H1 (cell line): ENCODE measurements around the gene MAPT. TPM values are rescaled to one million over a fixed set of nuclear protein-coding genes. Genes with fewer than 3 reads are reported as not detected.

Experiments used
- CTCF ChIA-PET: fragments of 300-600 bp; sonication (Branson Sonifier 250); formaldehyde crosslinking; loops from one replicate; lab custom pipeline; 2021; ENCODE audit not compliant: partially characterized antibody; lab: Charles Lee
- POLR2A ChIA-PET: fragments of 300-600 bp; sonication (Branson Sonifier 250); formaldehyde crosslinking; loops from one replicate; lab custom pipeline; 2021; ENCODE audit warnings: inconsistent platforms; ENCODE audit not compliant: partially characterized antibody; lab: Charles Lee
- DNase-seq, 2 experiments: peaks; one replicate each; pipeline versions ENCODE4 v3.0.0 to v3.0.0-alpha.2; 2010 to 2022; ENCODE audit warnings: low spot score in 2 of 2, low read depth in 1 of 2, mixed read lengths in 1 of 2
- FAIRE-seq: peaks from 2 replicates; lab custom pipeline; 2011; peaks lifted over from hg19 to GRCh38; lab: Jason Lieb, UNC
- H2AFZ ChIP-seq: 2 replicates; pipeline ENCODE4 v1.8.1; 2012; ENCODE audit warnings: low read length, inconsistent platforms
- H2AK5ac ChIP-seq: 2 replicates; pipeline ENCODE4 v1.6.1; 2013; ENCODE audit warnings: low read depth, low read length
- H2BK120ac ChIP-seq: replicated peaks from 2 replicates; pipeline ENCODE3; 2013; ENCODE audit warnings: low read depth, low read length, inconsistent platforms
- H2BK12ac ChIP-seq: 2 replicates; pipeline ENCODE4 v1.6.1; 2013; ENCODE audit warnings: low read depth, low read length
- H2BK15ac ChIP-seq: 2 replicates; pipeline ENCODE4 v1.6.1; 2013; ENCODE audit warnings: low read length
- H2BK20ac ChIP-seq: 2 replicates; pipeline ENCODE4 v1.6.1; 2013; ENCODE audit warnings: low read length
- H2BK5ac ChIP-seq: 2 replicates; pipeline ENCODE4 v1.6.1; 2013; ENCODE audit warnings: low read depth, low read length
- H3K14ac ChIP-seq: 2 replicates; pipeline ENCODE4 v1.6.1; 2013; ENCODE audit warnings: inconsistent platforms; ENCODE audit not compliant: insufficient read length
- H3K18ac ChIP-seq: 2 replicates; pipeline ENCODE4 v1.6.1; 2013; ENCODE audit warnings: low read length; ENCODE audit errors: extremely low read depth
- H3K23ac ChIP-seq: 2 replicates; pipeline ENCODE4 v1.6.1; 2013; ENCODE audit warnings: inconsistent platforms; ENCODE audit not compliant: insufficient read length
- H3K23me2 ChIP-seq: 2 replicates; pipeline ENCODE4 v1.6.1; 2013; ENCODE audit warnings: low read depth, low read length
- H3K27ac ChIP-seq: 2 replicates; pipeline ENCODE4 v1.6.1; 2011; ENCODE audit warnings: low read depth, low read length, inconsistent platforms
- H3K27me3 ChIP-seq, 4 experiments: replicated peaks in 1 of 4; 1 replicate in 1 of 4; 2 replicates in 3 of 4; pipeline versions ENCODE4 v1.6.1 to v1.8.1; 2011 to 2013; ENCODE audit warnings: low read length in 3 of 4, mild to moderate bottlenecking in 3 of 4, inconsistent platforms in 2 of 4, mixed read lengths in 2 of 4, moderate library complexity in 1 of 4; ENCODE audit not compliant: control insufficient read depth in 3 of 4, insufficient read depth in 3 of 4; ENCODE audit errors: extremely low read depth in 1 of 4
- H3K36me3 ChIP-seq, 4 experiments: 2 replicates each; pipeline versions ENCODE4 v1.6.1 to v1.8.1; 2011 to 2013; ENCODE audit warnings: mild to moderate bottlenecking in 4 of 4, low read length in 3 of 4, moderate library complexity in 2 of 4, control low read depth in 1 of 4, inconsistent platforms in 1 of 4; ENCODE audit not compliant: insufficient read depth in 4 of 4, control insufficient read depth in 2 of 4
- H3K4ac ChIP-seq: replicated peaks from 2 replicates; pipeline ENCODE3; 2013; ENCODE audit warnings: low read length, low read depth, mixed read lengths, inconsistent platforms; ENCODE audit not compliant: insufficient read length
- H3K4me1 ChIP-seq, 4 experiments: replicated peaks in 1 of 4; 1 replicate in 1 of 4; 2 replicates in 3 of 4; pipeline versions ENCODE4 v1.6.1 to v1.8.1; 2011 to 2013; ENCODE audit warnings: low read length in 3 of 4, inconsistent platforms in 2 of 4, mixed read lengths in 1 of 4; ENCODE audit not compliant: insufficient read depth in 4 of 4, control insufficient read depth in 3 of 4
- H3K4me2 ChIP-seq, 2 experiments: 2 replicates each; pipeline versions ENCODE4 v1.6.1 to v1.8.1; 2011 to 2013; ENCODE audit warnings: low read depth in 2 of 2, low read length in 2 of 2, control low read depth in 1 of 2, inconsistent platforms in 1 of 2, mild to moderate bottlenecking in 1 of 2; ENCODE audit not compliant: insufficient read depth in 1 of 2
- H3K4me3 ChIP-seq, 4 experiments: fragments of 200-600, 300-600 bp in 1 of 4; sonication (generic), shearing (Covaris generic), sonication (Bioruptor Twin) in 1 of 4; 2 replicates each; pipeline versions ENCODE4 v1.5.1 to v1.8.1; 2011 to 2016; ENCODE audit warnings: low read length in 4 of 4, low read depth in 3 of 4, control low read depth in 2 of 4, inconsistent platforms in 2 of 4, mild to moderate bottlenecking in 2 of 4, mixed read lengths in 1 of 4, moderate library complexity in 1 of 4; ENCODE audit not compliant: insufficient read depth in 2 of 4; ENCODE audit errors: extremely low read depth in 1 of 4
- H3K56ac ChIP-seq: replicated peaks from 2 replicates; pipeline ENCODE3; 2013; ENCODE audit warnings: low read depth, mild to moderate bottlenecking, mixed read lengths, low read length, inconsistent platforms; ENCODE audit not compliant: insufficient read length
- H3K79me1 ChIP-seq: 2 replicates; pipeline ENCODE4 v1.6.1; 2013; ENCODE audit warnings: low read depth, low read length, control low read depth
- H3K79me2 ChIP-seq, 2 experiments: 2 replicates each; pipeline versions ENCODE4 v1.6.1 to v1.8.1; 2012 to 2013; ENCODE audit warnings: low read length in 2 of 2, mild to moderate bottlenecking in 2 of 2, inconsistent platforms in 1 of 2; ENCODE audit not compliant: insufficient read depth in 2 of 2, control insufficient read depth in 1 of 2
- H3K9ac ChIP-seq, 4 experiments: replicated peaks in 1 of 4; 1 replicate in 1 of 4; 2 replicates in 3 of 4; pipeline versions ENCODE4 v1.6.1 to v1.8.1; 2011 to 2013; ENCODE audit warnings: low read depth in 3 of 4, low read length in 3 of 4, control low read depth in 2 of 4, mild to moderate bottlenecking in 2 of 4, moderate library complexity in 2 of 4, inconsistent platforms in 1 of 4; ENCODE audit errors: extremely low read depth in 1 of 4
- H3K9me3 ChIP-seq, 2 experiments: 2 replicates each; pipeline versions ENCODE4 v1.6.1 to v1.8.1; 2012 to 2013; ENCODE audit warnings: mild to moderate bottlenecking in 2 of 2, moderate library complexity in 2 of 2, control low read depth in 1 of 2, inconsistent platforms in 1 of 2, low read depth in 1 of 2, low read length in 1 of 2, mixed read lengths in 1 of 2; ENCODE audit not compliant: insufficient read depth in 2 of 2
- H4K20me1 ChIP-seq, 2 experiments: replicated peaks in 1 of 2; 2 replicates each; pipeline versions ENCODE3 to v1.8.1; 2011 to 2013; ENCODE audit warnings: inconsistent platforms in 2 of 2, low read length in 2 of 2, mild to moderate bottlenecking in 1 of 2; ENCODE audit not compliant: insufficient read depth in 2 of 2, control insufficient read depth in 1 of 2
- H4K5ac ChIP-seq: 2 replicates; pipeline ENCODE4 v1.6.1; 2013; ENCODE audit warnings: low read length, low read depth, mixed read lengths, inconsistent platforms; ENCODE audit not compliant: insufficient read length
- H4K8ac ChIP-seq: 2 replicates; pipeline ENCODE4 v1.8.0; 2013; ENCODE audit warnings: mild to moderate bottlenecking, moderate library complexity, low read length, inconsistent platforms; ENCODE audit not compliant: insufficient read depth; ENCODE audit errors: extremely low read depth
- H4K91ac ChIP-seq: replicated peaks from 2 replicates; pipeline ENCODE3; 2013; ENCODE audit warnings: low read length, mixed read lengths, inconsistent platforms; ENCODE audit not compliant: insufficient read length
- CBX8 ChIP-seq: fragments of 300-800, 300-1000 bp; sonication (generic); IDR thresholded peaks from 2 replicates; pipeline ENCODE4 v1.7.1; 2016; ENCODE audit warnings: low read depth, low read length, borderline replicate concordance
- EGR1 ChIP-seq: IDR thresholded peaks from 2 replicates; pipeline ENCODE4 v1.6.1; 2011; ENCODE audit warnings: low read depth, low read length, borderline replicate concordance
- HDAC6 ChIP-seq: IDR thresholded peaks from one replicate; pipeline ENCODE4 v1.7.1; 2012; ENCODE audit warnings: low read depth, mild to moderate bottlenecking, inconsistent platforms, low read length, moderate library complexity
- JUND ChIP-seq: IDR thresholded peaks from 2 replicates; pipeline ENCODE4 v1.6.1; 2011; ENCODE audit warnings: mild to moderate bottlenecking, improper control_type of control experiment, low read length
- KDM4A ChIP-seq: IDR thresholded peaks from one replicate; pipeline ENCODE4 v1.7.1; 2012; ENCODE audit warnings: low read depth, mild to moderate bottlenecking, moderate library complexity, low read length, inconsistent platforms; ENCODE audit not compliant: severe bottlenecking
- MAFK ChIP-seq: IDR thresholded peaks from 2 replicates; pipeline ENCODE4 v1.6.1; 2012; ENCODE audit warnings: low read depth, mild to moderate bottlenecking, improper control_type of control experiment, low read length
- NANOG ChIP-seq: IDR thresholded peaks from 2 replicates; pipeline ENCODE4 v1.6.1; 2011; ENCODE audit warnings: low read length, low read depth, mild to moderate bottlenecking, inconsistent platforms; ENCODE audit not compliant: insufficient read depth, poor library complexity, severe bottlenecking
- NRF1 ChIP-seq: IDR thresholded peaks from 2 replicates; pipeline ENCODE4 v1.6.1; 2011; ENCODE audit warnings: mild to moderate bottlenecking, low read depth, low read length, improper control_type of control experiment
- SIN3A ChIP-seq, 2 experiments: IDR thresholded peaks in 1 of 2; conservative IDR thresholded peaks in 1 of 2; 2 replicates each; pipeline ENCODE4 v1.6.1; 2011 to 2012; ENCODE audit warnings: low read length in 2 of 2, improper control_type of control experiment in 1 of 2, low read depth in 1 of 2, mild to moderate bottlenecking in 1 of 2
- SIRT6 ChIP-seq: IDR thresholded peaks from one replicate; pipeline ENCODE4 v1.7.1; 2012; ENCODE audit warnings: low read length, inconsistent platforms
- SP4 ChIP-seq: IDR thresholded peaks from 2 replicates; pipeline ENCODE4 v1.6.1; 2012; ENCODE audit warnings: low read length, inconsistent platforms
- SRF ChIP-seq: IDR thresholded peaks from 2 replicates; pipeline ENCODE4 v1.6.1; 2011; ENCODE audit warnings: mild to moderate bottlenecking, low read depth, low read length, moderate library complexity
- TCF12 ChIP-seq: IDR thresholded peaks from 2 replicates; pipeline ENCODE4 v1.6.1; 2011; ENCODE audit warnings: low read depth, mild to moderate bottlenecking, low read length
- ZNF274 ChIP-seq: IDR thresholded peaks from 2 replicates; pipeline ENCODE4 v1.7.0; 2012; ENCODE audit warnings: low read length, borderline replicate concordance; ENCODE audit errors: extremely low read depth
- WGBS, 2 experiments: shearing (Covaris generic) in 1 of 2; methylation state at CpG; one replicate each; pipeline versions ENCODE4 v1.1.6 to v1.1.7; 2013 to 2015; ENCODE audit warnings: low lambda C conversion rate in 2 of 2, mixed read lengths in 2 of 2, inconsistent platforms in 1 of 2, low coverage in 1 of 2, missing lambda C conversion rate in 1 of 2; ENCODE audit not compliant: insufficient replicate concordance in 2 of 2, insufficient coverage in 1 of 2, insufficient read length in 1 of 2; ENCODE audit errors: extremely low coverage in 1 of 2, missing lambda C conversion rate in 1 of 2; 5-methylcytosine and 5-hydroxymethylcytosine counted together
- polyA plus RNA-seq, 7 experiments: library from polyadenylated mRNA; depleted of rRNA in 3 of 7; stranded (reverse) in 5 of 7; unstranded in 2 of 7; fragments of >200 nt in 5 of 7; fragments of 200-250 nt in 2 of 7; gene quantifications; 1 replicate in 5 of 7; 2 replicates in 1 of 7; 4 replicates in 1 of 7; pipeline versions ENCODE4 v1.2.1 to v1.2.3, GENCODE V29; 2011 to 2013; ENCODE audit warnings: missing spikeins in 2 of 7, mixed read lengths in 2 of 7
- total RNA-seq: library from RNA; stranded (reverse); fragmentation: NEBNext Ultra II Directional; extraction: Animal tissue kit (Norgen Biotek cat#: 25700); gene quantifications from 2 replicates; pipeline ENCODE4 v1.2.1, GENCODE V29; 2021

MAPT gene
- total and polyA plus RNA-seq, 2 of the 8 experiments (the other 6 are each of a cell fraction or from before 2014, with no cell fraction given): 0.54 to 1.7 TPM

DNA sequence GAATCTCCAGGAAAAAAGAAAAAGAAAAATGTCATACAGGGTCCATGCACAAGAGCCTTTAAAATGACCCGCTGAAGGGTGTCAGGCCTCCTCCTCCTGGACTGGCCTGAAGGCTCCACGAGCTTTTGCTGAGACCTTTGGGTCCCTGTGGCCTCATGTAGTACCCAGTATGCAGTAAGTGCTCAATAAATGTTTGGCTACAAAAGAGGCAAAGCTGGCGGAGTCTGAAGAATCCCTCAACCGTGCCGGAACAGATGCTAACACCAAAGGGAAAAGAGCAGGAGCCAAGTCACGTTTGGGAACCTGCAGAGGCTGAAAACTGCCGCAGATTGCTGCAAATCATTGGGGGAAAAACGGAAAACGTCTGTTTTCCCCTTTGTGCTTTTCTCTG is 105.5 kb downstream of the MAPT start:
- Histone ChIP-seq H2AK5ac (no peak overlapping the region), H4K8ac (no peak overlapping the region), H2AFZ (no peak overlapping the region), H3K79me2 (no peaks in the 10 kb centered on the region), H2BK5ac (no peak overlapping the region), H3K36me3 (no peaks in the 10 kb centered on the region)
- TF ChIP-seq CBX8 (no peak), HDAC6 (no peak), ZNF274 (no peak), NRF1 (no peak), MAFK (no peak), SIN3A (conservative IDR thresholded peaks at IDR 0.05 in 1 of 2, IDR thresholded peaks at IDR 0.05 in 1 of 2; ENCODE audit: low read depth in 1 of 2, low read length in 2 of 2) (no peak), NANOG (no peak), SIRT6 (no peak), SP4 (no peak), KDM4A (no peak), SRF (no peak), TCF12 (no peak), JUND (no peak), EGR1 (no peak)
- TF ChIP-seq, all 59 proteins: peak for 0
- no peak overlapping the region for H2BK20ac ChIP-seq
- CTCF ChIA-PET: interaction anchor here (0.8 to 3.5 kb wide), 5 partner anchors 13 to 268 kb away, joined by 3 to 9 read pairs (median 6); no protein-coding TSS in a partner anchor
- FAIRE-seq (no peak), DNase-seq (no peak)
- no peak overlapping the region for H3K4ac ChIP-seq
- no peak overlapping the region for H3K9ac ChIP-seq
- H2BK15ac ChIP-seq: no peak overlapping the region
- H3K4me1 ChIP-seq: no peaks in the 10 kb centered on the region; a peak in 1 of 7 replicates
- H3K14ac ChIP-seq: no peak overlapping the region
- no peak overlapping the region for H4K5ac ChIP-seq
- no peak overlapping the region for H3K4me2 ChIP-seq
- no peak overlapping the region for H4K91ac ChIP-seq
- no peak overlapping the region for H3K23ac ChIP-seq
- H2BK12ac ChIP-seq: no peak overlapping the region
- no peaks in the 10 kb centered on the region for H4K20me1 ChIP-seq
- H3K23me2 ChIP-seq: no peaks in the 10 kb centered on the region
- no peaks in the 10 kb centered on the region for H3K9me3 ChIP-seq
- POLR2A ChIA-PET: no interaction called here
- WGBS, 2 experiments: 87% methylated on average over 9 of the region's 9 CpGs; no CpG with 5 or more reads in 1 of the 2 experiments
- H3K79me1 ChIP-seq: no peaks in the 10 kb centered on the region
- H3K27me3 ChIP-seq: no peaks in the 10 kb centered on the region
- H3K56ac ChIP-seq: no peak overlapping the region
- H3K27ac ChIP-seq: no peak overlapping the region
- no peak overlapping the region for H3K4me3 ChIP-seq
- no peak overlapping the region for H2BK120ac ChIP-seq
- no peak overlapping the region for H3K18ac ChIP-seq
